NCI-H526 treated with DMSO at 0.1 percent for 48 hours (cell line): ENCODE results near the gene LMBRD1.
"Not testable (repeated sequence)": the region's sequence is repeated elsewhere in the genome, so short reads cannot be mapped to it uniquely, and the experiment has no call there.

Source experiments
- DNase-seq: peaks from one replicate; lab custom pipeline; 2025; lab: John Stamatoyannopoulos, UW

The LMBRD1 gene

DNA sequence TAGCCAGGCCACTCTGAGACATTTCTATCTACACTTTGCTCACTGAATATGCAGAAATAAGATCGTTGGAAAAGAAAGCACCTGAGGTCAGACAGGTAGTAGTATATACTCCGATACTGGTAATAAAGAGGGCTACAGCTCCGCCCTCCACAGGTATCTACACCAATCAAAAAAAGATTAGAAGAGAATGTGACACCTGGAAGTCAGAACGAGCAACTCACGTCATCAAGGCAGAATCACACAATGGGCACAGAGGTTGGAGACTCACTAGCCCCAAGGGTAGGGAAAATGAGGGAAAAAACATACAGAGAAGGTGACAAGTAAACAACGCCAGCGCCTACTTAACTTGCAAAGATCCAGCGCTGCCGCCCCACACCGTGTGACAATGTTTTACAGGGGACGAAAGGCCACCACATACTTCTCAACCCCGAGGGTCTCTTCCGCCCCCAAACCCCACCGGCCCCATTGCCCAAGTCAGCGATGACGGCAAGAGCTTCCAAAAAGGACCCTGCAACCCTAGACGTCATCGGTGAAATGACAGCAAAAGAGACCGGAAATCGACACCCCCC, 653 bp downstream of the LMBRD1 start:
- peak; percentile 78 for DNase-seq

DNA sequence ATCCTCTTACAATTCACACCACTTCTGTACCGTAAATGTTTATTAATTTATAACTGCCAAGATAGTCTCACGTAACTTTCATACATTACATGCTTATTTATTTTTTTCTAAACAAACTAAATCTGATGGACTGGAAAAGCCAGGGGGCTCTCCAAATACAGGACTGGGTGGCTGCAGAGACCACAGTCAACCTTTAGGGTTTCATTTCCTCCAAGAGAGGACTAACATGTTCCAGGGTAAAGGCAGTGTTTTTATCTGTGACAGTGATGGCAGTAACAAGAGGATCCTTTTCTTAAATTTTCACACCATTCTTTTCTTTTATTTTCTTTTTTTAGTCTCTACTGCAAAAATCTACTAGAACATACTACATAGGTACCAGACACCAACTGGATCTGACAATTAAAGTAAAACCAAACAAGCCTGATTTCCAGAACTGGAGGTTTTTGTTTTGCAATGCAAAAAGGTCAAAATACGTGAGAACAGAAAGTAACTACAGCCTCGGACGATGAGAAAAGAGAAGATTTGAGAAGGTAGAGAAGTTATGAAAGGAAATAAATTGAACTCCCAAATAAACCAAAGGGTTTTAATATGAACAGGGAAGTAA, 1.2 kb downstream of the LMBRD1 start:
- no peak for DNase-seq

DNA sequence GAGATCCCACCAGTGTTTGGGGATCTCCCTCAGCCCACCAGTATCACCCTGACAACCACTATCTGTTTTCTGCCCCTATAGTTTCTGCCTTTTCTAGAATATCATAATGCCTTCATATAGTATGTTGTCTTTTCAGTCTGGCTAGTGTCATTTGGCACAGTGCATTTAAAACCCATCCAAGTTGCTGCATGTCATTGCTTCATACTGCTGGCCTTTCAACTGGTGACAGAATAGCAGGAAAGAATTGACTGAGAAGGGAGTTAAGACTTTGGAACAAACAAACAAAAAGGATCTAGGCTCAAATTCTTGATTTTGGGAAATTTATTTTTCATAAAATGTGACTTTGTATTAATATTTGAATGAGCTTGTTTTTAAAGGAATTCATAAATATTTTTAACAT, 4.5 kb downstream of the LMBRD1 start:
- no peak for DNase-seq

DNA sequence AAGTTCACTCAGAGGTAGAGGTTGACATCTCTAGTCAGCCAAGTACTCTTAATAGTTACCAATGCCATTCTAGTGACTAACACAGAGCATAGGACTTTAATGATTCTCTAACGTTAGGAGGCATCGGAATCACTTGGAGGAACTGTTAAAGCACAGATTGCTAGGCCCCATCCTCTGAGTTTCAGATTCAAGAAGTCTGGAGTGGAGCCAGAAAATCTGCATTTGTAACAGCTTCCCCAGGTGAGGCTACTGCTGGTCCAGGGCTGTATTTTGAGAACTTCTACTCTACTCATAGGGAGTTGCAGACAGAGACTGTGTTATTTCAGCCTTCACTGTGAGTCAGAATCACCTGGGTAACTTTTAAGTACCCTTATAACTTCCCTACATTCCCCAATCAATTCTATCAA, 5.7 kb downstream of the LMBRD1 start:
- no peak for DNase-seq

DNA sequence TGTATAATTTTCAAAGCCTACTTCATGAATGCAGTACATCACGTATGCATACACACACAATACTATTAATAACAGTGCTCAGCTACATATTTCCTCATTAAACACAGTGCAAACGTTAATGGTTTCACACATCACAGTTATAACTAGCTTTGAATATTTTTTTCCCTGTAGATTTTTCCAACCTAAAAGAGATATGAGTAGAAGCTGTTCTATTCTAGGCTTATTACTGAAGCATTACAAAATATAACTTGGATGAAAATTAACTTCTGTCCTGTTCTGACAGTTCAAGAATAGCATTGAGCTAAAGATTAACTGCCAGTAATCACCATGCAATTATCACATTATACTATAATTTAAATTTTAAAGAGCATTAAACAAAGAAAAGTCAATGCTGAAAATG, 6.2 kb downstream of the LMBRD1 start:
- DNase-seq: no peak

DNA sequence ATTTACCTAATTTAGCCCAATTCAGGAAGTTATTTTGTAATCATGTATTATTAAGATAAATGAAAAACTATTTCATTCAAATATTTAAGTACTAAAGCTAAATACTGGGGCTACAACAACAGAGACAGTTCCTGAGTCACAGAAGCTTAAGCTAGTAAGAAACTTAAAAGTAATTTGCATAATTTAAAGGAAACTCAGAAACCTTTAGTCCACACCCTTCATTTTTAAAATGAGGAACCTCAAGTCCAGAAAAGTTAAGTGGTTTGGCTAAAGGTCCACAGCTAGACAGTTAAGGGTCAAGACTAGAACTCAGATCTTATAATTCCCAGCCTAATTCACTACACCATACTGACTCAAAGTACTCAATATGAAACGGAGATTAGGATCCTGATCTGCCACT, 7.2 kb downstream of the LMBRD1 start:
- no peak for DNase-seq

DNA sequence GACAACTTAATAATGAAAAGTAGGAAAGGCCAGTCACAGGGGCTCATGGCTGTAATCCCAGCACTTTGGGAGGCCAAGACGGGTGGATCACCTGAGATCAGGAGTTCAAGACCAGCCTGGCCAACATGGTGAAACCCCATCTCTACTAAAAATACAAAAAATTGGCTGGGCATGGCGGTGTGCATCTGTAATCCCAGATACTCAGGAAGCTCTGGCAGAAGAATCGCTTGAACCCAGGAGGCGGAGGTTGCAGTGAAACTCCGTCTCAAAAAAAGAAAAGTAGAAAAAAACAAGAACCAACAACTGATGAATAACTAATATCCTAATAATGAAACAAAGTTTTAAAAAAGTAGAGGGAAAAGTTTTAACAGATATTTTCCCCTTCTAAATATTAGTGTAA, 9.4 kb downstream of the LMBRD1 start:
- not testable (repeated sequence) for DNase-seq

DNA sequence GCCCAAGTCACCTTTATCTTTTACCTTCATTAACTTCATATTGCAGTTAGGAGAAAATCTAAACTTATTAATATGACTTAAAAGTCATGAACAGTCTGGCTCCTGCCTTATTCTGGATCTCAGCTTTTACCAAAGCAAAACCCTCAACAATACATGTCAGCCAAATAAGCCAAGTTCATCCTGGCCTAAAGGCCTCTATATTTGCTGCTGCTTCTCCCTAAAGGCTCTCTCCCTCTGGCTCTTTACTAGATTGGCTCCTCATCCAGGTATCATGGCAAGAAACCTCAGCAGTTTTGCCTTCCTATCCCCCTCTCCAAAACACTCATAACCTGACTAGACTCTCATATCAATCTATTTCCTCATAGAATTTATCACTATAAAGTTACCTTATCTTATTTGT, 11.1 kb downstream of the LMBRD1 start:
- DNase-seq: no peak

DNA sequence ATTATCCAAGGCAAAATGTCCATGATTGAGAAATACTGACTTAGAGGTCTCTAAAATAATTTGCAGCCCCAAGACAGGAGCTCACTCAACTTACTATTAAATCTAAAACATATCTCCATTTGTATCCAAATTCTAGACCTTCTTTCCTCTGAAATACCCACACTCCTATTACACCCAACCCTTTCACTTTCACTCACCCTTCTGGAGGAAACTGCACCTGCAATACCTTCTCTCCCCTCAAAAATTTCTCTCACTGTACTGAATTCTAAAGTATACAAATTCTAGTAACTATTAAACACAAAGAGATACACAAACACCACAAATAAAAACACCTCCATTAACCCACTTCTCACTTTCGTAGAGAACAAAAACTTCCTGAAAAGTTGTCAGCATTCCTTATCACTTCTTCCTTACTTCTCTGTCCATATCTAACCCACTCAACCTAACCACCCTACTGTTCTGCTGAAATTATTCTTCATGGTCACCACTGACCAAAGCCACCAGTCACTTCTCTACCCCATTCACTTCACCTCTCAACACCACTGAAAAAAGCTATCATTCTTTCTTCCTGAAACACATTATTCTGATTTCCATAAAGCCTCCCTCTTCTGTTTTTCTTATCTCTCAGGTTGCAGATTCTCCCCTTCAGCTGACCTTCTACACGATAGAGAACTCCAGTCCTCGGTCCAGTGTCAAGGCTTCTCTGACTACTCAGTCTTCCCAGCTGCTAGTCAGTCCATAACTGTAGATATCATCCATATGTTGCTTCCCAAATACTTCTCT, 12.0 kb downstream of the LMBRD1 start:
- DNase-seq: no peak

DNA sequence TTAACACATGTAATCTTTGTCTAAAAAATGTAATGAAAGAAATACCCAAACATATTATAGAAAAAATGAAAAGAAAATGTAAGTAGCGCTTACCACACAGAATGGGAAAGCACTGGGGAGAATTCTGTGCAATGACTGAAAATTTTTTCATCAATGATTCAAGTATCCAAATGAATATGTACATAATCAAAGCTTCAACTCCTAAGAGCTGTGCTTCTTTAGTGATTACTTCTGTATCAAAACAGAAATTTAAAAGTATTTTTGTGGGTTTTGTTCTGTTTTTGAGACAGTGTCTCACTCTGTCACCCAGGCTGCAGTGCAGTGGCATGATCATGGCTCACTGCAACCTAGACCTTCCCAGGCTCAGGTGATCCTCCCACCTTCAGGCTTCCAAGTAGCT, 13.7 kb downstream of the LMBRD1 start:
- DNase-seq: no peak

DNA sequence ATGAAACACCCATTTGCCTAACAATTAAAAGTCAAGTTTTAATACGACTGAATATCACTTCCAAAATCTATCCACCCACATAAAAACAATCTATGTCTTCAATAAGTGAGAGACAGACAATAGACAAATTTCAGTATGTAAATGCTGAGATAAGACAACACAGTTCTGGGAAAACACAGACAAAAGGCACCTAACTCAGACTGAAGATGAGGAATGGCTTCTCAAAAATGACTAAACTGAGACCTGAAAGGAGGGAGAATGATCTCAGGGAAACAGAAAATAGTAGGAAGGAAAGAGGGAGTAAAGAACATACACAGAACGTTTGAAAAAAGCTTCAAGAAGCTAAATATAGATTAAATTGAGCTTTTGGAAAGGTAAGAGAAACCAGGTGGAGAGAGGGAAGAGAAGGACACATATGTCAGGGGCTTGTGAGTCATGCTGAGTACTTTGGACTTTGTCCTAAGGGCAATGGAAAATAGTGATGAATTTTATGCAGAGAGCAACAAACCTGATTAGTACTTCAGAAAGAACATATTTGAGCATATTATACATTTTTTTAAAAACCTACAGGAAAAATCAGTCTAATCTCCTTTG, 16.1 kb downstream of the LMBRD1 start:
- DNase-seq: no peak

DNA sequence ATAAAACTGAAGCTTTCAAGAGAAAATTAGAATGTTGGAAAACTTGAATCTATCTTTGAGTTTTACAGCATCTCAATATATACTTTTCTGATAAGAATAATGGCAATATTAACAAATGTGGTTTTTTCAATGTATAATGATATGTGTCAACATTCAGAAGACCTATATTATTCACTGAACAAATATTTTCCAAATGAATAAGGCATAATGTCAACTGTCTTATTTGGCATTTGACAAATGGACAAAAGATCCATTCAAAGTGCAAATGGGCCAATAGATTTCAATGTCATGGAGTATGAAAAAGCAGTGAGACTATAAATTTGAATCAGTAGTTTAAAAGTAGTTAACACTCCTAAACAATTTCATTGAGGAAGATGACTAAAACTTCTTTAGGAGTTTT, 20.9 kb downstream of the LMBRD1 start:
- no peak for DNase-seq

DNA sequence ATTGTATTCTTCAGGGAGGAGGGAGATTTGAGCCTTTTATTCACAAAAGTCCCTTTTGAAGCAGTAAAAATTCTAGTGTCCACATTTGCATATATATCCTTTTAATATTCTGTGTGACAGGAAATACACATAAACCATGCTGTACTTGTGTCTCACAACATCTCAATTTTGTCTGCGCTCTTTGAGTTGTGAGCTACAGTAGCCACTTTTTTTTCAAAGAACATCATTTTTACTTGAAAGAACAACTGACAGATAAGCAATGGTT, 21.3 kb downstream of the LMBRD1 start:
- no peak for DNase-seq

DNA sequence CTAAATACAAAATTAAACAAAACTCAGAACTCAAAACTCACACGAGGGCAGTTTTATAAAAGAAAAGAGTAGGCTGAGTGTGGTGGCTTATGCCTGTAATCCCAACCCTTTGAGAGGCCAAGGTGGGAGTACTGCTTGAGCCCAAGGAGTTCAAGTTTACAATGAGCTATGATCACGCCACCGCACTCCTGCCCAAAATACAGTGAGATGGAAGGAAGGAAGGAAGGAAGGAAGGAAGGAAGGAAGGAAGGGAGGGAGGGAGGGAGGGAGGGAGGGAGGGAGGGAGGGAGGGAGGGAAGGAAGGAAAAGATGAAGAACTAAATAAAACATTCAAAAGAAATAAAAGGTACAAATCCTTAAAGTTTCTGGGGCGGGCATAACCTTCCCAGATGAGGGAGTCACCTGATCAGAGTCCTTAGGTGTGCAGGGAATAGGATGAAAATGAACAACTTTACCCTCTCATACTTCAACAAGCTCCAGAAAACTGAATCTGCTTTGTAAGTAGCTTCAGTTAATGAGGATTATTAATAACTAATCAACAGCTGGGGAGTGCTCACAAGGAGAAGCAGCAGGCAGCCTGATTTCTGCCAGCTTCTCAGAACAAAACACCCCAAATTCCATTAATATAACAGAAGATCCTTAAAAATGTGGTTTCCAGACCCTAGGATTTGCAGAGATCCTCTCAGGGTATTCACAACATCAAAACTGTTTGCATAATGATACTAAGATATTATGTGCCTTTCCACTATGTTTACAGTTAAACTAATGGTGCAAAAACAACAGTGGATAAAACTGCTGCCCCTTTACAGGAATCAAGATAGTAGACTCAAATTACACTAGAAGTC, 21.8 kb downstream of the LMBRD1 start:
- no peak for DNase-seq

DNA sequence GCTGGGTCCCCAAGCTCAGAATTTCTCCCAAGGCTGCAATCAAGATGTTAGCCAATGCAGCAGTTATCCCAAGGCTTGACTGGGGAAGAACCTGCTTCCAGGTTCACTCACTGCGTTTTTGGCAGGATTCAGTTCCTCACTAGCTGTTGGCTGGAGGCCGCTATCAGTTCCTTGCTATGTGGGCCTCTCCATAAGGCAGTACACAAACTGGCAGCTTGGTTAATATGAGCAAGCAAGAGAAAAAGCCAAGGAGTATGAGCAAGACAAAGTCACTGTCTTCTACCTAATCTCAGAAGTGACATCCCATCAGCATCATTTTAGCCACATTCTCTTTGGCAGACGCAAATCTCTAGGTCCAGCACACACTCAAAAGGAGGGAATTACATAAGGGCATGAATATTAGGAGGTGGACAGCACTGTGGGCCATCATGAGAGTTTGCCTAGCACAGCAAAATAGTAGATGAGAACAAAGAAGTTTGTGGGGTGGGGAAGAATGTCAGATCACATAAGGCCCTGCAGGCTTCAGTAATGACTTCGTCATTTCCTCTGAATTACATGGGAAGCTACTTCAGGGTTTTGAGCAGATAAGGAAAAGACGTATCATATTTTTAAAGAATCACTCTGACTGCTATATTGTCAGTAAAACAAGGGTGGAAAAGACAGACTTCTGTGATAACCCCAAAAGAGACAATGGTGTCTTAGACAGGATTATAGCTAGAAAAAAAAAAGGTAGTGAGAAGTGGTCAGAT, 25.5 kb downstream of the LMBRD1 start:
- no peak for DNase-seq

DNA sequence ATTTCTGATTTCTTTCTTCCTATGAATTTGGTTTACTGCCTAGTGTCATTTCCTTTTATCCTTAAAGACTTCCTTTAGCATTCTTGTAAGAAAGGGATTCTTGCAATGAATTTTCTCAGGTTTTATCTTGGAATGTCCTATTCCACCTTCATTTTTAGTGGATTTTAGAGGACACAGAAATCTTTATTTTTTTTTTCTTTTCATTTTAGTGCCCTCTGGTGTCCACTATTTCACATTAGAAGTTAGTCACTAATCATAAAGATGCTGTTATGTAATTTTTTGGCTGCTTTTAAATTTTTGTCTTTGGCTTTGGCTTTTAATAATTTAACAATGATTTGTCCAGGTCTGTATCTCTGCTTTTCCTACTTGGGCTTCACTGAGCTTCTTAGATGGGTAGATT, 28.1 kb downstream of the LMBRD1 start:
- DNase-seq: no peak

DNA sequence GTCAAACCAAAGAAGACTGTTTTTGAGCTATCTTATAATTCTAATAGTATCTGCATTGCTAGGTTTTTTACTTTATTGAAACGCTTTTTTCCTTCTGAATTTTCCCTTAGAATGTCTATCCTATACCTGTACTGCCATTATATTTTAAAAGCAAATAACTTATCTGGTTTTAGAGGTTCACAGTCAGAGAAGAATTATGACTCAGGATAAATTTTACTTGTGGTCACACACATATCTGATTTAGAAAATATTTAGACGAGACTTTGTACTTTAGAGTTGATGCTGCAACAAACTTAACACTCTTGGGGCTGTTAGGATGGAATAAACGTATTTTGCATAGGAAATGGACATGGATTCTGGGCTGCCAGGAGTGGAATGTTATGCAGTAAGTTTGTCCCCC, 33.0 kb downstream of the LMBRD1 start:
- no peak for DNase-seq

DNA sequence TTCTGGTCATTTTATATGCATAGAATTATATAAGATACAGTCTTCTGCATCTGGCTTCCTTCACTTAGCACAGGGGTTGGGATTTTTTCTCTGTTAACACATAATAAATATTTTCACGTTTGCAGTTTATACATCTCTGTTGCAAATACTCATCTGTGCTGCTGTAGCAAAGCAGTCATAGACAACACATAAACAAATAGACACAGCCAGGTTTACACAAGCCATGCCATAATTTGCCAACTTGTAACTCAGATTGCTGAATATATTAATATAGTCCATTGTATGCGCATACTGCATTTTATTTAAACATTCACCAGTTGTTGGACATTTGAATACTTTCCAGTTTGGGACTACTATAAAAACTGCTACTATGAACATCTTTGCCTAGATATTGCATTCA, 35.0 kb downstream of the LMBRD1 start:
- no peak for DNase-seq

DNA sequence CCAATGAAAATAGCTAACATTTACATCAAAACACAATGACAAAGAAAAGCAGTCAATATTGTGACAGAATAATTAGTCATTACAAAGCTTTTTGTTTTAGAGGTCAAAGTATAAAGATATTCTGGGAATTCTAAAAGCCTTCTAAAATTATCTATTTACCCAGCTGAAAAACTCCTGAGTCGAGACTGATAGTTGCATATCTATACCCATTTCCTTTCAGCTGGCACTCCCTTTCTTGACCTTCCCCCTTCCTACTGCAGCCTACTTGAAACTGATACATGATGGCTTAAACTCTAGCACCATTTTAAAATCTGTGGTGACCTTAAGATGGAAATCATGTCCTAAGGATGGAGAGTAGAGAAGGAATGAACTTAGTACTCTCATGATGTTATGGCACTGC, 38.6 kb downstream of the LMBRD1 start:
- no peak for DNase-seq

DNA sequence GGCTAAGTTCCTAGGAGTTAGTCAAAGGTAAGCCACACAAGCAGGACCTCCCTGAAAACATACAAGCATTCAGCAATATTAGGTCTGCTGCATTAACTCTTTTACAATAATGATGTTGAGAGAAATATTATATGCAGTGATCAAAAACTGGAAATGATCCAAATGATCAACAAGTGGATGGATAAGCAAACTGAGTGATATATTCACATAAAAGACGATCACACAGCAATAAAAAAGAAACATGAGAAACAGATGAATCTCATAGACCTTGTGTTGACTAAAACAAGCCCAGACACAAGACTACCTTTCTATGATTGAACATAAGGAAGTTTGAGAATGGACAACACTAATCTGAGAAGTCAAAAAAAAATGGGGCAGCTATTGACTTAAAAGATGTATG, 39.9 kb downstream of the LMBRD1 start:
- DNase-seq: no peak

DNA sequence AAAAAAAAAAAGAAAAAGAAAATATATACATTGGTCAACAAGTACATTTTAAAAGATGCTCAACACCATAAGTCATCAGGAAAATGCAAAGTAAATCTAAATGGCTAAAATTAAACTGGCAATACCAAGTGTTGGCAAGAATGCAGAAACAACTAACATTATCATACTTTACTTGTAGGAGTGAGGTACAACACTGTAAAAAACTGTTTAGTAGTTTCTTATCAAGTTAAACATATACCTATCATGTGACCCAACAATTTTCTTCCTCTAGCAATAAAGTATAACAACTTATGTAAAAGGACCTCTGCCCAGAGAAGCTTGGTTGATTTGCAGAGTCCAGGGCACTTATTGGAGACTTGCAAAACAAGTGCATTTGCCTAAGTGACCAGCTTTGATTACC, 40.4 kb downstream of the LMBRD1 start:
- no peak for DNase-seq

DNA sequence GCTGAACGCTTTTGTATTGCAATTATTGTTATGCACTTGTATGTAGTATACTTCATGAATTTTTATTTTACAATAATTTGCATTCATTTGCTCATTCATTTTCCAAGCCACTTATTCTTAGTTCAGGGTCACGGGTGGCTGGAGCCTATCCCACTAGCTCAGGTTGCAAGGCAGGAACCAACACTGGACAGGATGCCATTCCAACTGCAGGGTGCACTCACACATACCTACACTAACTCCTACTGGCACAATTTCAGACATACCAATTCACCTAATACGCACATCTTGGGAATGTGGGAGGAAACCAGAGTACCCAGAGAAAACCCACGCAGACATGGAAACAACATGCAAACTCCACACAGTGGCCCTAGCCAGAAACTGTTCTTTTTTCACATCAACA, 61.8 kb downstream of the LMBRD1 start:
- peak; percentile 47 for DNase-seq
